Activated naive CD8-positive, alpha-beta T cell treated with anti-CD3 and anti-CD28 coated beads for 36 hours (primary cell): ENCODE measurements around the gene CAT. TPM values are rescaled to one million over a fixed set of nuclear protein-coding genes. Genes with fewer than 3 reads are reported as not detected.

Experiments used
- DNase-seq: peaks from one replicate; pipeline ENCODE4 v3.0.0; 2021
- H3K27ac Mint-ChIP-seq: one replicate; pipeline ENCODE4 v1.8.0; 2022; ENCODE audit warnings: mild to moderate bottlenecking, moderate library complexity, mixed read lengths
- H3K27me3 Mint-ChIP-seq: one replicate; pipeline ENCODE4 v1.8.0; 2022; ENCODE audit warnings: mild to moderate bottlenecking, mixed read lengths
- H3K36me3 Mint-ChIP-seq: one replicate; pipeline ENCODE4 v1.8.0; 2021; ENCODE audit warnings: mild to moderate bottlenecking, mixed read lengths
- H3K4me1 Mint-ChIP-seq: one replicate; pipeline ENCODE4 v1.8.0; 2021; ENCODE audit warnings: mixed read lengths
- H3K4me3 Mint-ChIP-seq: one replicate; pipeline ENCODE4 v1.8.0; 2022; ENCODE audit warnings: mild to moderate bottlenecking, moderate library complexity, mixed read lengths
- H3K9me3 Mint-ChIP-seq: one replicate; pipeline ENCODE4 v1.8.0; 2022; ENCODE audit warnings: mixed read lengths
- total RNA-seq, 2 experiments: library from RNA; stranded (reverse); gene quantifications; one replicate each; pipeline ENCODE4 v1.2.3, GENCODE V29; 2021

The CAT gene
- total RNA-seq, 2 experiments from 2014 or later, result 21.0 to 22.8 TPM

DNA sequence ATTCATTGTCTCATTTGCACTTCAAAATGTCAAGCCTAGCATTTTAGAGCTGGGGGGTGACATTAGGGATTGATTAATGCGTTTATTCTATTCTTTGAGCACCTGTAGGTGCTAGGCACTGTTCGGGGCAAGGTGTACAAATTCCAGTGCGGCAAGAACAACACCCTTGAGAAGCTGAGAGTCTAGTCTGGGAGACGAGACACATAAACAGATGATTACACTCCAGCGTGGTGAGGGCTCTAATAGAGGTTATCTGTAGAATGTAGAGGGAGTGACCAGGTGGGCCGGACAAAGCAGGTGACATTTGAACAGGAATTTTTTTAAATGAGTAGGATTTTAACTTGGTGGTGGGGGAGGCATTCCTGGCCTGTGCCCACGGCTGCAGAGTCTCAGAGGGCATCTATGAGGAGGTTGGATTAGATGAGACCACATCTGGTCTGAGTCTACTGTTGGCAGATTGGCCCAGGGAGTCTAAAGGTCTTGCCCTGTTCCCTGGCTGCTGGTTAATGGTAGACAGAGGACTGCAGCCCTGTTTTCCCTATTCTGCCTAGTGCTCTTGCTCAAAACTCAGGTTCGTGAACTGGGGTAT lies 970 bp downstream of the CAT start:
- no peak for DNase-seq
- Mint-ChIP-seq H3K9me3 (no peaks in the 10 kb centered on the region), H3K27ac (peak overlapping the region; percentile 94), H3K36me3 (peaks cover 12% of the 10 kb centered on the region), H3K4me3 (peak overlapping the region; percentile 97), H3K27me3 (no peaks in the 10 kb centered on the region), H3K4me1 (peaks cover 30% of the 10 kb centered on the region)

- Mint-ChIP-seq H3K27me3 (no peaks in the 10 kb centered on the region), H3K4me3 (no peak overlapping the region), H3K9me3 (no peaks in the 10 kb centered on the region), H3K4me1 (peaks cover 36% of the 10 kb centered on the region), H3K36me3 (peaks cover 12% of the 10 kb centered on the region), H3K27ac (no peak overlapping the region)
- no peak for DNase-seq
These were observed 3.1 kb downstream of the CAT start for GRCh38 chr11:34441814-34442213.

- Mint-ChIP-seq H3K4me1 (peaks cover 44% of the 10 kb centered on the region), H3K27me3 (no peaks in the 10 kb centered on the region), H3K36me3 (peaks cover 12% of the 10 kb centered on the region), H3K4me3 (no peak overlapping the region), H3K9me3 (no peaks in the 10 kb centered on the region), H3K27ac (no peak overlapping the region)
- DNase-seq, result no peak
These were observed 4.4 kb downstream of the CAT start for GRCh38 chr11:34443136-34443535.

- Mint-ChIP-seq H3K27me3 (no peaks in the 10 kb centered on the region), H3K4me1 (peaks cover 55% of the 10 kb centered on the region), H3K9me3 (no peaks in the 10 kb centered on the region), H3K27ac (no peak overlapping the region), H3K36me3 (peaks cover 14% of the 10 kb centered on the region), H3K4me3 (no peak overlapping the region)
- no peak for DNase-seq
These were observed 5.7 kb downstream of the CAT start for GRCh38 chr11:34444428-34444827.

GRCh38 chr11:34445956-34446355 lies 7.2 kb downstream of the CAT start:
- H3K9me3 Mint-ChIP-seq, result no peaks in the 10 kb centered on the region
- peaks cover 14% of the 10 kb centered on the region for H3K36me3 Mint-ChIP-seq
- H3K4me1 Mint-ChIP-seq, result peaks cover 43% of the 10 kb centered on the region
- no peak overlapping the region for H3K27ac Mint-ChIP-seq
- DNase-seq, result no peak
- H3K27me3 Mint-ChIP-seq, result no peaks in the 10 kb centered on the region
- H3K4me3 Mint-ChIP-seq, result no peak overlapping the region

DNA sequence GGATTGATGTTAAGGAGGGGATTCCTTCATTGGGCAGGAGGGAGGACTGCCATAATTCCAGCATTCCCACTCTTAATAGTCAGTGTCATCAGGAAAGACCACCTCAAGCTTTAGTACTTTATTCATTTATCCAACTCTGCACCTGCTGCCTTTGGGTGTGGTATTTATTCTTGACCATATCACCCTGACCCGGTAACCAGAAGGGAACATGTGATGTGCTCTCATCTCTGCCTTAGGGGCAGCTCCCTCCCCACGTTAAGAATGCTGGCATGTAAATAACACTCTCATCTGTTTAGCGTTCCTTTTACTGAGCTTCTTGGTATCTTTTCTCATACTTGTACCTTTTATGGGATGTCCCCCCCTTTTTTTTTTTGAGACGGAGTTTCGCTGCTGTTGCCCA lies 7.7 kb downstream of the CAT start:
- Mint-ChIP-seq H3K9me3 (no peaks in the 10 kb centered on the region), H3K27ac (no peak overlapping the region), H3K4me3 (no peak overlapping the region), H3K4me1 (peaks cover 42% of the 10 kb centered on the region), H3K27me3 (no peaks in the 10 kb centered on the region), H3K36me3 (peaks cover 11% of the 10 kb centered on the region)
- DNase-seq, result no peak

- Mint-ChIP-seq H3K36me3 (peaks cover 9% of the 10 kb centered on the region), H3K27ac (no peak overlapping the region), H3K4me3 (no peak overlapping the region), H3K4me1 (peaks cover 42% of the 10 kb centered on the region), H3K9me3 (no peaks in the 10 kb centered on the region), H3K27me3 (no peaks in the 10 kb centered on the region)
- no peak for DNase-seq
These were observed 8.3 kb downstream of the CAT start for GRCh38 chr11:34447044-34447443.

DNA sequence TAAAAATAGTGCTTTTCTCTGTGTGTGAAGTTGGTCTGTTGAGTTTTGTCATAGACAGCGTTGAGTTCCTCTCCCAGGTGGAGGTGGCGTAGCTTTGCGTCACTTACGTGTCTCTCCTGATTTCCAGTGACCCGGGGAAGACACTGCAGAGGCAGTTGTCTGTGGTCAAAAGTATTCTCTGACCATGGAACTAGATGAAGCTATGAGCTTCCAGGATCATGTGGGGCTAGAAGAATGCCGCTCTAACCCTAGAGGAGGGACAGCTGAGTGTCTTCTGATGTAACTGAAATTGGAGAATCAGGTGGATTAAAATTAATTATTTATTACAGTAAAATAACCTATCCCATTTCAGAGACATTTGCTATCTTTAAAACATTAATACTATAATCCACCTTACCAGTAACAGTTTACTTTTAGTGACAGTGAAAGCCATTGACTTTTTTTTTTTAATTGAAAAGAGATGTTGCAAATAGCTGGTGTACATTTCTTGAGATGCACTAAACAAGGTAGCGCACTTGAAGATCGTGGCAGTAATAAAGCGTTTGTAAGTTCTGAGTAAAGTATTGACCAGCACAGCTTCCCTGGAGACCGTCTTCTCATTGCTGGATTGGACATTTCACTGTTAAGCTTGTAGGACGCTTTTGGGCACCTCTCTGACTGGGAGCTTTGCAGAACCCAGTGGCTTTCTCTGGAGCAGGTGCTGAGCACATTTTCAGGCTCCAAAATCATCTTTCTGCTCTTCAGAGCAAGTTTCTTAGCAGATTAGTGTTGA lies 9.7 kb downstream of the CAT start:
- Mint-ChIP-seq H3K36me3 (peaks cover 11% of the 10 kb centered on the region), H3K27me3 (no peaks in the 10 kb centered on the region), H3K27ac (peak overlapping the region; percentile 47), H3K4me1 (peaks cover 39% of the 10 kb centered on the region), H3K4me3 (peak overlapping the region; percentile 6), H3K9me3 (no peaks in the 10 kb centered on the region)
- DNase-seq, result no peak

GRCh38 chr11:34449013-34449412 lies 10.3 kb downstream of the CAT start:
- H3K27ac Mint-ChIP-seq, result peak overlapping the region; percentile 47

GRCh38 chr11:34451053-34451452 lies 12.3 kb downstream of the CAT start:
- Mint-ChIP-seq H3K9me3 (no peaks in the 10 kb centered on the region), H3K36me3 (peaks cover 6% of the 10 kb centered on the region), H3K4me3 (no peak overlapping the region), H3K27ac (no peak overlapping the region), H3K4me1 (peaks cover 22% of the 10 kb centered on the region), H3K27me3 (no peaks in the 10 kb centered on the region)
- no peak for DNase-seq

More at GRCh38 chr11:34449013-34449412, 10.3 kb downstream of the CAT start:
- no peak for DNase-seq
- peaks cover 34% of the 10 kb centered on the region for H3K4me1 Mint-ChIP-seq
- no peaks in the 10 kb centered on the region for H3K9me3 Mint-ChIP-seq
- peak overlapping the region; percentile 6 for H3K4me3 Mint-ChIP-seq
- no peaks in the 10 kb centered on the region for H3K27me3 Mint-ChIP-seq
- peaks cover 11% of the 10 kb centered on the region for H3K36me3 Mint-ChIP-seq

DNA sequence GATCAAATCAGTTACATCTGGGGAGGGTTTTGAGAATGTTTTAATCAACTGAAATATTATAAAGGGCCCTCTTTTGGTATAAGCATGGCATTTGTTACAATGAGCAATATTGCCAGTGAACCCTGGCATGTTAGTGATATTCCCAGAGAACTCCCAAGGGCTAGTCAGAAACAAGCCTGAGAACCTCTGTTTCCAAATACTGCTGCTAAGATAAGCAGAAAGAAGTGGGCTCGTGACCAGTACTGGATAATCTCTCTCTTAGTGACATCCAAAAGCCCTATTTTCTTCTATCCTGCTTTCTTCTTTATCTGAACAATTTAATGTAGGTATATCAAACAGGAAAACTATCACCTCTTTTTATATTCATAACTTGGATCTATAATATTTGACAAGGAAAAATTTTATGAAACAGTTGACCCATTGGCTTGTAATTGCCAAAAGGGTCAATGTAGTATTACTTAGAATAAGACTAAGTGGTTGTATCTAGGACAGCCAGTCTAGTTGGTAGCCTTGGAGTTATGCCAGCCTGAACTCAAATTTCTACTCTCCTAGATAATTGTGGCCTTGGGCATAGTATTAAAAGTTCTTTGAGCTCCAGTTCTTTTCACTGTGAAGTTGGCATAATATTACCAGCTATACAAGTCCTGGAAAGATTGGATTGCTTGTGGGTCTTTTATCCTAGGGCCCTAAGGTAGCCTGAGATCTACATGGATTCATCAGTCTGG lies 15.7 kb downstream of the CAT start:
- Mint-ChIP-seq H3K4me3 (no peak overlapping the region), H3K27me3 (no peaks in the 10 kb centered on the region), H3K27ac (no peak overlapping the region), H3K9me3 (no peaks in the 10 kb centered on the region), H3K36me3 (peaks cover 4% of the 10 kb centered on the region), H3K4me1 (peaks cover 1% of the 10 kb centered on the region)
- no peak for DNase-seq

DNA sequence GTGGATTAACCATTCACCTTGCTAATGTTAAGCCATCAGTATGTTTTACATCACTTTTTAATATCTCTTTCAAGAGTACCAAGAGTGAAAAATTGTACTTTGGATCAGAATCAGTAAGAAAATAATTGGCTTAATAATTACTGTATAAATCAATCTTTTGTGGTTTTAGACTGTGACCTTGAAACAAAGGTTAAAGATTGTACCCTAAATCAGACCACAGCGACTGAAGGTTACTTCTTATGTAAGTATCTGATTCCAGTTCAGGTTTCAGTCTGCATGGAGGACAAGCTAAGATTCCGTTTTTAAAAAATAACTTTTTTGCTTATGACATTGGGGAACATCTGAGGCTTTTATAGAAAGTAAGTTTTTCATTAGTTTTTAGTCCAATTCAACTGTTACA lies 18.9 kb downstream of the CAT start:
- no peak for DNase-seq
- no peak overlapping the region for H3K27ac Mint-ChIP-seq
- no peak overlapping the region for H3K4me3 Mint-ChIP-seq

DNA sequence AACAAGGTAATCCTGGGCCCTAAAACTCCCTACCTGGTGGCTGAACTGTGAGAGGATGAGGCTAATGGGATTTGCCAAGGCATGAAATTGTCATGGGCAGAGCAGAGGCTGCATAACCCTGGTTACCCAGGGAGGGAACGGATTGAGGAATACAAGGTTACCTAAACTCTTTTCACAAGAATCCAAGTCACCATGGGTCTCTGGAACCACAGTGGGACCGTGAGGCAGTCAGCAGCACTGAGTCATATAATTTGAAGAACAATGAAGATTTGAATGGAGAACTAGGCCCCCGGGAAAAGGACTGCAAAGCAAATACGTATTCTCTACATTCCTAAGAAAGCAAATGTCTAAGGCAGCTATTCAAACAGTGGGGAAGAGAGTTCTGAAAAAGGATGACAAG lies 19.8 kb downstream of the CAT start:
- Mint-ChIP-seq H3K36me3 (peaks cover 7% of the 10 kb centered on the region), H3K4me3 (no peak overlapping the region), H3K4me1 (no peaks in the 10 kb centered on the region), H3K27me3 (no peaks in the 10 kb centered on the region), H3K27ac (no peak overlapping the region), H3K9me3 (no peaks in the 10 kb centered on the region)
- DNase-seq, result no peak

More for the DNA sequence above, 18.9 kb downstream of the CAT start:
- H3K27me3 Mint-ChIP-seq, result no peaks in the 10 kb centered on the region
- no peaks in the 10 kb centered on the region for H3K9me3 Mint-ChIP-seq
- H3K36me3 Mint-ChIP-seq, result peaks cover 6% of the 10 kb centered on the region
- H3K4me1 Mint-ChIP-seq, result no peaks in the 10 kb centered on the region

- no peaks in the 10 kb centered on the region for H3K9me3 Mint-ChIP-seq
- no peak overlapping the region for H3K4me3 Mint-ChIP-seq
- no peaks in the 10 kb centered on the region for H3K27me3 Mint-ChIP-seq
- peaks cover 18% of the 10 kb centered on the region for H3K36me3 Mint-ChIP-seq
- H3K27ac Mint-ChIP-seq, result no peak overlapping the region
- no peak for DNase-seq
- H3K4me1 Mint-ChIP-seq, result peaks cover 5% of the 10 kb centered on the region
These were observed 20.9 kb downstream of the CAT start for GRCh38 chr11:34459507-34460162.

DNA sequence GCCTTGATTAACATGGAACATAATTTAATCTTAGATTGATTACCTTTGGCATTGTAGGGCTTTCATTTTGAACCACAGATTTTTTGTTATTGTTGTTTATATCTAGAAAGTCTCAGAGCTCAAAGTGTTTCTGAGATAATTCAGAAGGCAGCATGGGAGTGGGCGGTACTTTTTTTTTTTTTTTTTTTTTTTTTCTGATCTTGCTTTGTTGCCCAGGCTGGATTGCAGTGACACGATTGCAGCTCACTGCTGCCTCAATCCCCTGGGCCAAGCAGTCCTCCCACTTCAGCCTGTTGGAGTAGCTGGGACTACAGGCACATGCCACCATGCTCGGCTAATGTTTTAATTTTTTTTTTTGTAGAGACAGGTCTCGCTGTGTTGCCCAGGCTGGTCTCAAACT lies 21.5 kb downstream of the CAT start:
- H3K4me3 Mint-ChIP-seq, result no peak overlapping the region
- H3K4me1 Mint-ChIP-seq, result peaks cover 6% of the 10 kb centered on the region
- H3K9me3 Mint-ChIP-seq, result no peaks in the 10 kb centered on the region
- peaks cover 21% of the 10 kb centered on the region for H3K36me3 Mint-ChIP-seq
- no peaks in the 10 kb centered on the region for H3K27me3 Mint-ChIP-seq
- no peak for DNase-seq
- H3K27ac Mint-ChIP-seq, result no peak overlapping the region
